ENCODE results near the gene NFATC1.
A peak's percentile ranks its signal among the peaks of the same experiment; 100 is the strongest.

Gene NFATC1

GRCh38 chr18:79567481-79568147 lies 171.9 kb downstream of the NFATC1 start:
- Mint-ChIP-seq H3K4me1 (peaks cover 6% of the 10 kb centered on the region), H3K27ac (no peak overlapping the region), H3K36me3 (ENCODE audit: low read depth) (peaks cover 4% of the 10 kb centered on the region), H3K27me3 (no peaks in the 10 kb centered on the region), H3K9me3 (peaks cover 10% of the 10 kb centered on the region), H3K4me3 (no peak overlapping the region)
- ATAC-seq: no peak
- DNase-seq: no peak

DNA sequence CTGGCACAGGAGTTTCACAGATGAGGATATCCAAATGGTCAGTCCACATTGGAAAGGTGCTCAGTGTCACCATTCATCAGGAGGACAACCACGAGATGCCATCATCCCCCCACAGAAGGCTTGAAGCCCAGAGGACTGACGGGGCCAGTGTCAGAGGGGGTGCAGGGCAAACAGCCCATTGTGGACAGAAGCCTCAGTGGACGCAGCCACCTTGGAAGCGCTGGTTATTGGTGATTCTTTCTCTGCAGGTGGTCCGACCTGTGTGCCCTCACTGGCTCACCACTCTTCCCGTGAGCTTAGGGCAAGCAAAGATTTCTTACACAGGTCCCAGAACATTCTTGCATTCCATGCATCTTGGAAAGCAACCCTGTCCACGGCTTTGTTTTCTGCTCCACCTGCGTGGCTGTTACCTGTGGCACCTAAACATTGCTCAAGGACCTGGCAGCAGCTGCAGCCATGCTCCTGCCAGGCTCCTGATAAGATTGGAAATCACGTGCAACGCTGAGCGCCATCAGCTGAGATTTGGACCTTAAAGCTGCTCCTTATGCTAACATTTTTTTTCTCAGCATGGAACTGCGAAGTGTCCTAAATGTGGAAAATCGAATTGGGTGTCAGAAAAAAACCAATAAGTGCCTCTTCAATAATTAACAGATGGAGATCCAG lies 172.9 kb downstream of the NFATC1 start:
- Mint-ChIP-seq H3K36me3 (ENCODE audit: low read depth) (peaks cover 10% of the 10 kb centered on the region), H3K9me3 (peaks cover 17% of the 10 kb centered on the region), H3K27ac (no peak overlapping the region), H3K4me1 (peaks cover 6% of the 10 kb centered on the region), H3K27me3 (no peaks in the 10 kb centered on the region), H3K4me3 (no peak overlapping the region)
- ATAC-seq (no peak), DNase-seq (no peak)

DNA sequence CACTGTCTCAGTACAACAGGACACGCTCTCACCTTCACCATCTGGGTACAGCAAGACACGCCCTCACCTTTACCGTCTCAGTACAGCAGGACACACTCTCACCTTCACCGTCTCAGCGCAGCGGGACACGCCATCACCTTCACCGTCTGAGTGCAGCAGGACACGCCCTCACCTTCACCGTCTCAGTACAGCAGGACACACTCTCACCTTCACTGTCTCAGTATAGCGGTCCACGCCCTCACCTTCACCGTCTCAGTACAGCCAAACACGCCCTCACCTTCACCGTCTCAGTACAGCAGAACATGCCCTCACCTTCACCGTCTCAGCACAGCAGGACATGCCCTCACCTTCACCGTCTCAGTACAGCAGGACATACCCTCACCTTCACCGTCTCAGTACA lies 174.0 kb downstream of the NFATC1 start:
- Mint-ChIP-seq H3K4me3 (no peak overlapping the region), H3K36me3 (ENCODE audit: low read depth) (peaks cover 10% of the 10 kb centered on the region), H3K9me3 (peaks cover 15% of the 10 kb centered on the region), H3K27me3 (no peaks in the 10 kb centered on the region), H3K4me1 (peaks cover 6% of the 10 kb centered on the region), H3K27ac (no peak overlapping the region)
- DNase-seq (no peak), ATAC-seq (no peak)

DNA sequence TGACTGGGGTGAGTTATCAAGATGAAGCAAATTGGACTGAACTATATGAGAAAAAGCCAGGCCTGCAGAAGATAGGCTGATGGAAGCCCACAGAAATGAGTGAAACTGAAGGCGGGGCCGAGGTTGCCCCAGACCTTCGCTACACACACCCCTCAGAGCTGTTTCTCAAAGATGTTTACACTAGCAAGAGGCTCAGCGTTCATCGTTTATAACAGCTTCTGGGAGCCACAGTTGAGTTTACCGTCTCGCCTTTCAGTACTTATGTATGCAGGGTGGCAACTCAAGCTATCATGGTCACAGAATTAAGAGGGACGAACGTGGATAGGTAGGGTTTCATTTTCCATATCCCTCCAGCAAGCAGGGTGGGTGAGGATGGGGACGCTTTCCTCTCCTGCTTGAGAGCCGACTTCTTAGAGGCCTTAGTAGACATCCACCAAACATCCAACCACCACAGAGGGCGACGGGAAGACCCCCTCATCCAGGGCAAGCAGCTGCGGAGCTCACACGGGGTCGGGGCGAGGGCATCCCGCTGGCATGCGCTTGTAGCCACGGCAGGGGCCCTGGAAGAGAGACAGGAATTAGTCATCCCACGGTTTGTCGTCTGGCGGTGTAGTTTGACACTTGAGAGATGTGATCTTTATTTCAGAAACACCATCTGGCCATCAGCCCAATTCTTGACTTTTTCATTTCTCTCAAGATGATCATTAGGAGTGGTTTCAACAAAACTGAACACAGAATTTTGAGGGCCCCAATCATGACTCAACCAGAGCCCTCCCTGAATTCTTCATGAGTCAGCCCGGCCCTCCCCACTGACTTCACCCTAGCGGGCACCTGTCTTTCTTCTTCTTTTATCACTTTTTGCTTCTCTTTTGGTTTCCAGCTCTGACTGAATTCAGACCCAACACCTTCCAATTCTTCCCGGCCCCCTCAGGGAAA lies 174.8 kb downstream of the NFATC1 start:
- Mint-ChIP-seq H3K9me3 (peaks cover 15% of the 10 kb centered on the region), H3K36me3 (ENCODE audit: low read depth) (peaks cover 10% of the 10 kb centered on the region), H3K27me3 (no peaks in the 10 kb centered on the region), H3K4me3 (no peak overlapping the region), H3K4me1 (peaks cover 8% of the 10 kb centered on the region), H3K27ac (no peak overlapping the region)
- peak; percentile 64 for ATAC-seq
- DNase-seq: peak; percentile 12

DNA sequence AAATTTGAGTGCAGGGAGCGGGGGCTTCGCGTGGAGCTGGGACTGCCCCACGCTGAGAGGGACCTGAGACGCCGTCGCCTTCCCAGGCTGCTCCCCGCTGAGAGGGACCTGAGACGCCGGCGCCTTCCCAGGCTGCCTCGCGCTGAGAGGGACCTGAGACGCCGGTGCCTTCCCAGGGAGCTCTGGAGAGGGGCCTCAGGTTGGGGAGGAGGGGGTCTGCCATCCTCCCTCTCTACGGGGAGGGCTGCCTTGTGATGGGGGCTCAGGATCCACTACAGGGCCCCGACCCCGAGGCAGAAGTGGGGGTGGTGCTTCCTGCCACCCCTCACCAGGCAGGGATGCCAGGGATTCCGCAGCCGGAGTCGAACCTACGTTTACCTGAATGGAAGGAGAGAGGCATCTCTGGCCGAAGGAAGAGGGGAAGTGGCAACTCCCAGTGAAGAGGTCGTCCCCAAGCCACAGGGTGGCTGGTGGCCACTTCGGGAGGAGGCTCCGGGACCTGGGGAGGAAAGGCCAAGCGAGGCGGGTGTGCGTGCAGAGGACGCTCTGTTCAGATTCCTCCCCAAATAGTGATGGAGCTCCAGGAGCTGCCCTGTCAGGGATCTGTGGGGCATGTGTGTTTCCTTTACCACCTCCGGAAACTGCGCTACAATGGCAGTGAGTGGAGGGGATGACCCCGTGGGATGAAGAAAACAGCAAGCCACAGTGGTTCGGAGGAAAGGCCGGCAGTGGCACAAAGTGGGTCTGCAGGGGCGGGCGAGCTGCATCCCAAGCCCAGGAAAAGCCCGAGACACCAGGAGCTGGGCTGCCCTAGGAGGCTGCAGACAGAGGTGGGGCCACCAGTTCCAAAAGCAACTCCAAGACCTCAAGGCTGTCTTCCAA lies 175.7 kb downstream of the NFATC1 start:
- H3K4me1 Mint-ChIP-seq: peaks cover 8% of the 10 kb centered on the region
- H3K4me3 Mint-ChIP-seq: no peak overlapping the region
- ATAC-seq (no peak), DNase-seq (no peak)
- no peaks in the 10 kb centered on the region for H3K27me3 Mint-ChIP-seq
- H3K9me3 Mint-ChIP-seq: peaks cover 15% of the 10 kb centered on the region
- no peak overlapping the region for H3K27ac Mint-ChIP-seq
- peaks cover 10% of the 10 kb centered on the region for H3K36me3 Mint-ChIP-seq (ENCODE audit: low read depth)

DNA sequence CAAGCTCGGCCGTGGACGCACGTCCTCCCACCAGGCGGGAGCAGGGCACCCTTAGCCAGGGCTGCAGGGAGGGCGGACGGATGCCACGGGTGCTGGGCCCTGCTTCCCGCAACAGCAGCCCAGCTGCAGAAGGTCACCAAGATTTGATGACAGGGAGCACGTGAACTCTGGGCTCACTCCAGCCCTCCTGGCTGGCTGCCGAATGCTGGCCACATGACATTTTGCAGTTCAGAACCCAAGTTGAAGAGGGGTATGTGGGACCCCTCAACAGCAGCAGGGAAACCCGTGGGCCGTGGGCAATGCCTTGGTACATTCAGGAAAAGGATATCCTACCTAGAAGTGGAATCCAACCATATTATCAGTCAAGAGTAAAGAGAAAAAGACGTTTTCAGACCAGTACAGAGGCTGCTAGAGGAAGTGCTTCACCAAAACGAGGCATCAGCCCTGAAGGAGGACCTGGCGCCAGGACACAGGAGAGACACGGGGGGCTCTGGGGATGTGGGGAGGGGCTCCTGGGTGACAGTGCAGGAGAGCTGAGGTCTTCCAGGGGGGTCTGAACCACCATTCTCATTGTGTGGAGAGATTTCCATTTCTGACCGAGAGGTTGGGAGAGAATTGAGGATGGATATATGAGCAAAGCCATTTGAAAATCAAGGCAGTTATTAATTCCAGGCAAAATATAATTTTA lies 176.5 kb downstream of the NFATC1 start:
- H3K27me3 Mint-ChIP-seq: no peaks in the 10 kb centered on the region
- peaks cover 8% of the 10 kb centered on the region for H3K4me1 Mint-ChIP-seq
- H3K9me3 Mint-ChIP-seq: peaks cover 15% of the 10 kb centered on the region
- peaks cover 10% of the 10 kb centered on the region for H3K36me3 Mint-ChIP-seq (ENCODE audit: low read depth)
- ATAC-seq (no peak), DNase-seq (no peak)
- H3K27ac Mint-ChIP-seq: no peak overlapping the region
- no peak overlapping the region for H3K4me3 Mint-ChIP-seq

DNA sequence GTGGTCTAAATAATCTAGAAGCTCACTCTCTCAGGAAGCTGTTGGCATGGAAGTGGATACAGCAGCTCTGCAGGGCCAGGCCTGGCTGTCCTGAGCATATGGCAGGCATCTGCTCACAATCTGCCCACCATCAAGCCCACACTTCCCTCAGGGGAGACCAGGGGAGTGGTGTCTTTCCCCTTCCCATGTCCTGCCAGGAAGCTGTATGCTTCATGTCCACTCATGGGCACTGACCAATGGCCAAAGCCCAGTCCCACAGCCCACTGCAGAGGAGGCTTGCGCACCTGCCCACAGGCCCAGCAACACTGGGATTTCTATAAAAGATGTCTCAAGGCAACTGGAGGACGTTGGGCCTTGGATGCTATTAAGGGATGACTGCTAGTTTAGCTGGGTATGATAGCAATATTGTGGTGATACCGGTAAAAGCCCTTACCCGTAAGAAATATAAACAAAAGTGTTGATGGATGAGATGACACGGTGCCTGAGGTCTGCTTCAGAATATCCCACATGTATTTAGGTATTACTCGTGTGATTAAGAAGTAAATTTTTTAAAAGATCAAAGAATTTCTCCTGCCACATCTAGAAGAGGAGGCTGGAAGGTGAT lies 177.2 kb downstream of the NFATC1 start:
- ATAC-seq: no peak
- DNase-seq: no peak
- no peak overlapping the region for H3K27ac Mint-ChIP-seq
- peaks cover 15% of the 10 kb centered on the region for H3K9me3 Mint-ChIP-seq
- H3K4me3 Mint-ChIP-seq: no peak overlapping the region
- H3K36me3 Mint-ChIP-seq (ENCODE audit: low read depth): peaks cover 10% of the 10 kb centered on the region
- H3K27me3 Mint-ChIP-seq: no peaks in the 10 kb centered on the region
- peaks cover 8% of the 10 kb centered on the region for H3K4me1 Mint-ChIP-seq

GRCh38 chr18:79573921-79574491 lies 178.3 kb downstream of the NFATC1 start:
- H3K27me3 Mint-ChIP-seq: no peaks in the 10 kb centered on the region
- ATAC-seq (no peak), DNase-seq (no peak)
- peaks cover 15% of the 10 kb centered on the region for H3K9me3 Mint-ChIP-seq
- H3K36me3 Mint-ChIP-seq (ENCODE audit: low read depth): peaks cover 10% of the 10 kb centered on the region
- peaks cover 8% of the 10 kb centered on the region for H3K4me1 Mint-ChIP-seq
- H3K4me3 Mint-ChIP-seq: no peak overlapping the region
- no peak overlapping the region for H3K27ac Mint-ChIP-seq

GRCh38 chr18:79574938-79575525 lies 179.3 kb downstream of the NFATC1 start:
- Mint-ChIP-seq H3K36me3 (ENCODE audit: low read depth) (peaks cover 10% of the 10 kb centered on the region), H3K9me3 (peaks cover 15% of the 10 kb centered on the region), H3K27ac (no peak overlapping the region), H3K27me3 (no peaks in the 10 kb centered on the region), H3K4me3 (no peak overlapping the region), H3K4me1 (peaks cover 8% of the 10 kb centered on the region)
- ATAC-seq (no peak), DNase-seq (no peak)

GRCh38 chr18:79575891-79576685 lies 180.4 kb downstream of the NFATC1 start:
- peaks cover 15% of the 10 kb centered on the region for H3K9me3 Mint-ChIP-seq
- DNase-seq (no peak), ATAC-seq (no peak)
- no peaks in the 10 kb centered on the region for H3K27me3 Mint-ChIP-seq
- H3K27ac Mint-ChIP-seq: no peak overlapping the region
- peaks cover 2% of the 10 kb centered on the region for H3K4me1 Mint-ChIP-seq
- peaks cover 10% of the 10 kb centered on the region for H3K36me3 Mint-ChIP-seq (ENCODE audit: low read depth)
- H3K4me3 Mint-ChIP-seq: no peak overlapping the region

- DNase-seq (no peak), ATAC-seq (no peak)
- H3K27me3 Mint-ChIP-seq: no peaks in the 10 kb centered on the region
Measured at GRCh38 chr18:79576686-79577351, 181.1 kb downstream of the NFATC1 start.

More at GRCh38 chr18:79576686-79577351, 181.1 kb downstream of the NFATC1 start:
- Mint-ChIP-seq H3K27ac (no peak overlapping the region), H3K36me3 (ENCODE audit: low read depth) (peaks cover 10% of the 10 kb centered on the region), H3K4me3 (no peak overlapping the region), H3K9me3 (peaks cover 15% of the 10 kb centered on the region), H3K4me1 (peaks cover 2% of the 10 kb centered on the region)
